ENCODE results near the gene UCP3. TPM values are rescaled to one million over a fixed set of nuclear protein-coding genes. Genes with fewer than 3 reads are reported as not detected.
"Not testable (repeated sequence)": the region's sequence is repeated elsewhere in the genome, so short reads cannot be mapped to it uniquely, and the experiment has no call there.

Gene UCP3
- total RNA-seq, 1 donor from 2014 or later: 1.4 TPM

GRCh38 chr11:74000307-74001133 is 8.4 kb downstream of the UCP3 start:
- DNase-seq: no peak

GRCh38 chr11:73999581-74000306 is 9.1 kb downstream of the UCP3 start:
- no peak for DNase-seq

- DNase-seq: no peak
Measured at GRCh38 chr11:73998846-73999575, 9.9 kb downstream of the UCP3 start.

DNA sequence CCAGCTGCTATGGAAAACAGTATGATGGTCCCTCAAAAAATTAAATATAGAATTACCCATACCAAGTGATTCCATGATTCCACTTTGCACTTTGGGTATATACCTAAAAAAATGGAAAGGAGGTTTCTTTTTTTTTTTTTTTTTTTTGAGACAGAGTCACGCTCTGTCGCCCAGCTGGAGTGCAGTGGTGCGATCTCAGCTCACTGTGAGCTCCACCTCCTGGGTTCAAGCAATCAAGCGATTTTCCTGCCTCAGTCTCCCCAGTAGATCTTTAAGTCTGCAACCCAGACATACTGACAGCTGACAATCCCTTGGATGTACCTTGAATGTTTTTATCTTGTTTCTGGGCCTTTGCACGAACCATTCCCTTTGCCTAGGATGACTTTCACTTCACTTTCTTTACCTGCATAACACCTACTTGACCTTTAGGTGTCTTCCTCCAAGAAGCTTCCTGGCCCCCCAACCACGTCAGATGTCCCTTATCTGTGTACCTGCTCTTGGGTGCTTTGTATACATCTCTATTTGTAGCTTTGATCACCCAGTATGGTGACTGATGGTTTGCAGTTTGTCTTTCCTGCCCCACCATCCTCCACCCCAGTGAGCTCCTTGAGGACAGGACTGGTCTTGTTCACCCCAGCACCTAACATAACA is 11.6 kb downstream of the UCP3 start:
- no peak for DNase-seq

- DNase-seq: peak; percentile 39
Measured at GRCh38 chr11:73996161-73996747, 12.6 kb downstream of the UCP3 start.

DNA sequence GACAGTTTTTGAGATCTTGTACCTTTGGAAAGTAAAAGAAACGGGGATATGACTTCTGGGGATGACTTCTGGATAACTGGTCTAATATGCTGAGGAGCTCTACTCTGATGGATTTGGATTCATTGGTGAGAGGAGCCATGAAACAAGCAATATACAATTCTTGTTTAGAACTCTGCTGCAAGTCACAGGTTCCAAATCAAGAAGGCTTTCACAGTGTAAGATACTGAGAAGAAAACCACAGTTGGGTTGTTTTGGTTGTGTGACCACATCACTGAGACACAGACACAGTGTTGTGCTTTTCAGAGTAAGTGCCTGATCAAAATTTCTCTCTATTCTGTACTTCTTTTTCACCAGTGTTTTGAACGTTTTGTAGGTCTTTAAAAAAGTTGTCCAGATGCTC is 13.2 kb downstream of the UCP3 start:
- DNase-seq: no peak

- DNase-seq: no peak
Measured at GRCh38 chr11:73995247-73995646, 13.6 kb downstream of the UCP3 start.

DNA sequence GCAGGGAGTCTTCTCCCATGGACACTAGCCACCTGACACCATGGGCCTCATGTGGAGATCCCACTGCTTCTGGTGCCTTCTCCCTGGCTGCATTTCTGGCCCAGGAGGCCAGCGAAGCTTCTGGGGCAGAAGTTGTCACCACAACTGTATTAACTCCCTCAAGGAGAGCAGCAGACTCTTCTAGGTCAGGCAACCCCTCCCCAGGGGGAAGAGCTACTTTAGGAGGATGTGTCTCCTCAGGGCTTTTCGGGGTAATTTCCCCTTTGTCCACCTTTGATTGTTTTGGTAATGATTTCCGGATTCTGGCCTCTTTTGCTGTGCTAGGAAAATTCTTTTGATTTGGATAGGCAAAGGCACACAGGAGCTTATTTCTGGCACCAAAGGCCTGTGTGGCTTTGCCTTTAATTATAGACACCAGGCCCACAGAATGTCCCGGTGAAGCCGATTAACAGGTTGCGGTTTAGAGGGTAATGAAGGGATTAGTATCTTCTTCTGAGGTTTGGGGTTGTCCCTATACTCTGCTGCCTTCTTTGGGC is 17.3 kb downstream of the UCP3 start:
- DNase-seq: no peak

- no peak for DNase-seq
Measured at GRCh38 chr11:73990730-73991129, 18.2 kb downstream of the UCP3 start.

GRCh38 chr11:73989156-73989555 is 19.7 kb downstream of the UCP3 start:
- DNase-seq: no peak

- DNase-seq: no peak
Measured at GRCh38 chr11:73988227-73988626, 20.7 kb downstream of the UCP3 start.

DNA sequence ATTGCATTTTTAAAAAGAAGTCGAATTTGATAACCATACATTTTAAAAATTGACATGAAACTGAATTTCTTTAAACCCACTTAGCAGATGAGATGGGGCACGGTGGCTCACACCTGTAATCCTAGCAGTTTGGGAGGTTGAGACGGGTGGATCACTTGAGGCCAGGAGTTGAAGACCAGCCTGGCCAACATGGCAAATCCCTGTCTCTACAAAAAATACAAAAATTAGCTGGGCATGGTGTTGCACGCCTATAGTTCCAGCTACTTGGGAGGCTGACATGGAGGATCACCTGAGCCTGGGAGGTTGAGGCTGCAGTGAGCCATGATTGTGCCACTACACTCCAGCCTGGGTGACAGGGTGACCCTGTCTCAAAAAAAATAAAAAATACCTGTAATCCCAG is 23.2 kb downstream of the UCP3 start:
- DNase-seq: not testable (repeated sequence)

GRCh38 chr11:73983741-73984538 is 24.9 kb downstream of the UCP3 start:
- DNase-seq: peak; percentile 86

- peak; percentile 97 for DNase-seq
Measured at GRCh38 chr11:73982990-73983740, 25.7 kb downstream of the UCP3 start.

DNA sequence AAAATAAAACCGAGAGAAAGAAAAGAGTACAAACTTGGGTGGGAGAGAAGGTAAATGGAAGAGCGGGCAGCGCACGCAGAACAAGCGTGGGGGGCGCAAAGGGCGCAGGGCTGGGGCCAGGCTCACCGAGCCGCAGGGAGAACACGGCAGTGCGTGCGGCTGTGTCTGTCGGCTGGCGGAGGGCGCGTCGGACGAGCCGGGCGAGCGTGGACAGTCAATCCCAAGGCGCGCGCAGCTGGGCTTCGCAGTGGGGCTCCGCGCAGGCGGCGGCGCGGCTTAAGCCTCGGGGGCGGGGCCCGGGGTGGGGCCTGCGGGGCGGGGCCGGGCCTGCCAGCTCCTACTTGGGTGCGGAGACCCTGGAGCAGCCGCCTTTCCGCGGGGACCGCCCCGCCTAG is 26.3 kb downstream of the UCP3 start, which contains the start of gene UCP2:
Gene UCP2, minus strand, starts transcription at position 249 of the 395 bp plus-strand sequence. CDS start 4,465 bp downstream, outside the sequence.
- peak; percentile 94 for DNase-seq

- no peak for DNase-seq
Measured at GRCh38 chr11:73981051-73981805, 27.7 kb downstream of the UCP3 start.

DNA sequence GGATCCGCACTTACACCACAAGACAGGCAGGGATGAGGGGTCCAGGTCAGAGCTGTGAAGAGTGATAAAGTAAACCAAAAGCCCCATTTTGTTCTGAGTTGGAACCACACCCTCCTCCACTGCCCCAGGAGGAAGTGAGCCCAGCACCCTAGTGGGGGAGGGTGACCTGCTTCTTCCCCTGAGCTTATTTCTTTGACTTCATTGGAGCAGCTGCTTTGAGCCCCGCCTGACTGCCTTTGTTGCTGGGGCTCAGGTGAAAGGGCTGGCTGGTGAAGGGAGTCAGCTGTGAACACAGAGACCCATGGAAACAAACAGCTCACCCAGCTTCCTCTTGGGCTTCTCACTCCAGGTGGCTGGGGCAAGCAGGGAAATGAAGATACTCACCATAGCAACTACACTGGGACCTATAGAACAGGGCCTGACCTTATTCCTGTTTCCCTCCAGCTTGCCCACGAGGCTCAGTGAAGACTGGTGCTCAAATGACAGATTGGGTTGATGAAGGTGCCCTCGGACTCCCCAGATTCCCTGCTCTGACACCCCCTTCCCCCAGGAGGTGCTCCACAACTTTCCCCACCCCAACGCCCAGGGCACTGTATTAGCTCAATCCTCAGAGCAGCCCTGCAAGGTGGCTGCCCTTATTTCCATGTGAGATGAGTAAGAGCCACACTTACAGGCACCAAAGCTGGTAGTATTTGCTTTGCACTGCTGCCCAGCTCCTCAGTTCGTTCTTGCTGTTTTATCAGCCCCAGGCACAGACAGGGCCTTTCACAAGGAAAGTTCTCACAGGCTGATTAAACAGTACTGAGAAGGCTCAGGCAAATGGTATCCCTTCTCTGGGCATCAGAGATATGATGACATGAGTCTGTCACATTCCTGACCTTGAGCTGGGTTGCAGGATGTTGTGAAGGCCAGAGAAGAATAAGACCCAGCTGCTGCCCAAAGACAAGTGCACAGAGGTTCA is 28.6 kb downstream of the UCP3 start:
- peak; percentile 52 for DNase-seq

GRCh38 chr11:73978576-73979086 is 30.3 kb downstream of the UCP3 start:
- DNase-seq: no peak

Data from tongue (tissue), 2 donors.